A673 (cell line): ENCODE results near the gene IGLL5.

Source experiments
- CTCF ChIP-seq: fragments of 300-800, 200-600 bp; sonication (generic); conservative IDR thresholded peaks from 2 replicates; pipeline ENCODE4 v1.5.1; 2017; ENCODE audit warnings: low read depth, mild to moderate bottlenecking, antibody characterized with exemption, low read length, moderate library complexity, mixed read lengths
- EZH2 ChIP-seq: fragments of 200-600 bp; sonication (generic); IDR thresholded peaks from 2 replicates; pipeline ENCODE4 v1.6.1; 2017; ENCODE audit warnings: borderline replicate concordance, low read depth, mild to moderate bottlenecking, mixed read lengths, antibody characterized with exemption, low read length; ENCODE audit not compliant: poor library complexity, severe bottlenecking

- TF ChIP-seq EZH2 (no peak), CTCF (no peak)
Measured at GRCh38 chr22:22926370-22927195, 39.0 kb downstream of the IGLL5 start.
